Fibroblast of pulmonary artery (primary cell): ENCODE data around the gene RASL11A.
A peak's percentile ranks its signal among the peaks of the same experiment; 100 is the strongest.

Experiments
- DNase-seq: peaks from one replicate; pipeline ENCODE4 v3.0.0-alpha.2; 2010; ENCODE audit warnings: low read depth
- H3K4me3 ChIP-seq: replicated peaks from 2 replicates; pipeline ENCODE4 v1.5.1; 2011; ENCODE audit warnings: low read depth, mild to moderate bottlenecking, control low read depth, low read length, moderate library complexity
- TF ChIP-seq, protein P1 (sequence below): IDR thresholded peaks from 2 replicates; pipeline ENCODE4 v1.5.1; 2011; ENCODE audit warnings: mild to moderate bottlenecking, control low read depth, low read length, inconsistent platforms; ENCODE audit errors: missing control alignments

RASL11A gene

DNA sequence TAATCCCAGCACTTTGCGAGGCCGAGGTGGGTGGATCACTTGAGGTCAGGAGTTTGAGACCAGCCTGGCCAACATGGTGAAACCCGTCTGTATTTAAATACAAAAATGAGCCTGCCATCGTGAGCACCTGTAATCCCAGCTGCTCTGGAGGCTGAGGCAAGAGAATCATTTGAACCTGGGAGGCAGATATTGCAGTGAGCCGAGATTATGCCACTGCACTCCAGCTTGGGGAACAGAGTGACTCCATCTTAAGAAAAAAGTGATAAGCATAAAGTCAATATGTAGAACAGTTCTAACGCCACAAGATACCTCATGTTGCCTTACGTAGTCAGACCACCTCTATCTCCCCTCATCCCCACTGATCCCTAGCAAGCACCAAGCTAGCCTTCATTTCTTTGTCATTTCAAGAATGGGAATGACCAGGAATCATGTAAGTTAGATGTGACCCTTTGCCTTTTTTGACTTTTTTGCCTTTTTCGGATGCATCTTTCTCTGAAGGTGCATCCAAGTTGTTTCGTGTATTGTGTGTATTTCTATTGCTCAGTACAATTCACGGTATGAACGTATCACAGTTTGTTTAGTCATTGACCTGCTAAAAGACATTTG is 12.9 kb upstream of the RASL11A start:
- TF ChIP-seq, protein P1, sequence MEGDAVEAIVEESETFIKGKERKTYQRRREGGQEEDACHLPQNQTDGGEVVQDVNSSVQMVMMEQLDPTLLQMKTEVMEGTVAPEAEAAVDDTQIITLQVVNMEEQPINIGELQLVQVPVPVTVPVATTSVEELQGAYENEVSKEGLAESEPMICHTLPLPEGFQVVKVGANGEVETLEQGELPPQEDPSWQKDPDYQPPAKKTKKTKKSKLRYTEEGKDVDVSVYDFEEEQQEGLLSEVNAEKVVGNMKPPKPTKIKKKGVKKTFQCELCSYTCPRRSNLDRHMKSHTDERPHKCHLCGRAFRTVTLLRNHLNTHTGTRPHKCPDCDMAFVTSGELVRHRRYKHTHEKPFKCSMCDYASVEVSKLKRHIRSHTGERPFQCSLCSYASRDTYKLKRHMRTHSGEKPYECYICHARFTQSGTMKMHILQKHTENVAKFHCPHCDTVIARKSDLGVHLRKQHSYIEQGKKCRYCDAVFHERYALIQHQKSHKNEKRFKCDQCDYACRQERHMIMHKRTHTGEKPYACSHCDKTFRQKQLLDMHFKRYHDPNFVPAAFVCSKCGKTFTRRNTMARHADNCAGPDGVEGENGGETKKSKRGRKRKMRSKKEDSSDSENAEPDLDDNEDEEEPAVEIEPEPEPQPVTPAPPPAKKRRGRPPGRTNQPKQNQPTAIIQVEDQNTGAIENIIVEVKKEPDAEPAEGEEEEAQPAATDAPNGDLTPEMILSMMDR = no peak
- DNase-seq = no peak
- no peak overlapping the region for H3K4me3 ChIP-seq

DNA sequence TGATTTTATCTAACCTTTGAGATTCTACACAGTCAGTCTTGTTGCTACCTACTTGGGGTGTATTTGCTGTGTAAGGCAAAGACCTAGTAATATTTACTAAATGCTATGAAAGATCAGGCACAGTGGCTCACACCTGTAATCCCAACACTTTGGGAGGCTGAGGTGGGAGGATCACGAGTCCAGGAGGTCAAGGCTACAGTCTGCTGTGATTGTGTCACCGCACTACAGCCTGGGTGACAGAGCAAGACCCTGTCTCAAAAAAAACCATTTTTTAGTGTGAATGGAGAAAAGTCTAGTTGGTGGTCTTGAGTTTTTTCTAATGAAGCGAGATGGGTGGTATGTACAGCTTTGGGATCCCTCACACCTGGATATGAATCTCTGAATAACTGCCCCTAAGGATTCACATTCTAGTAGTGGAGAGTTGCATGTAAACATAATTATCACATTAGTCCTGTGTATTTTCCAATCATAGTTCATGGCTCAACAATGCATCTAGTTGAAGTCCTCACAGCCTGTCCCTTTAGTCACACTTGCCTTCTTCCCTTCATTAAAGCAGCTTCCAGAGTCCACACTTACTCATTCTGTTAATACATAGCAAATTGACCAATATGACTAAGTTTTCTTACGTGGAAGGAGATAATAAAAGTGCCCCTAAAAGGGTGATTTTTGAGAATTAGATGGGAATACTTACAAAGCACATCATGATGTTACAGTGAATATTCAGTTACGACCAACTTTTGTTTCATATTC is 11.8 kb upstream of the RASL11A start:
- TF ChIP-seq, protein P1 = no peak
- H3K4me3 ChIP-seq = no peak overlapping the region
- no peak for DNase-seq

DNA sequence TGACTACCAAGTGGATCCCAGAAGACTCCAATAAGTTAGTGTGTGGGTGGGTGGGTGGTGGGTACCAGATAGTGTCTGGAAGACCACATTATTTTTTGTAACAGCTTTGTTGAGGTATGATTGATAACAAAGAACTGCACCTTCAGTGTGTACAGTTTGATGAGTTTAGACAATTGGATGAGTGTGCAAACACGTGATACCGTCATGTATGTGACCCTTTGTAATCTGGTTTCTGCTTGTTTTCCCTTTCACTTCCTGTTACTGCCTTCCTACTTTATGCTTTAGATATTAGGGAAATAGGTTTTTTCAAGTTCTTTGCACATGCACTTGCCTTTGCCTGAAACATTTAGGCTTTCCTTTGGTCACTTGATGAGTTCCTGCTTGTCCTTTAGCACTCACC is 10.8 kb upstream of the RASL11A start:
- TF ChIP-seq, protein P1 = no peak
- H3K4me3 ChIP-seq = no peak overlapping the region
- DNase-seq = no peak

DNA sequence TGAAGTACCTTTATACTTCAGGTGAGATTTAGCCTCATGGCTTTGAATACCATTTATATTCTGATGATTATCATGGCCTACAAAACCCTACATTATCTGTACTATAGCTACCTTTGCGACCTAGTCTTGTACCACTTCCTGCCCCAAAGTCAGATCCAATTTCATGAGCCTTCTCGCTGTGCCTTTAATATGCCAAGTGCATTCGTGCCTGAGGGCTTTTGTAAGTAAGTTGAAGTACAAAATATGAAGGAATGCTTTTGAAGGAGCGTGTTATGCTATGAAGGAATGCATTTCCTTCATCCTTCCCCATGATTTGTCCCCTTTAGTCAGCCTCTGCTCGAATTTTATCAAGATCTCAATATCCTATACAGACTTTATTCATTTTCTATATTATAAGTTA is 9.2 kb upstream of the RASL11A start:
- DNase-seq = no peak
- TF ChIP-seq, protein P1 = no peak
- H3K4me3 ChIP-seq = no peak overlapping the region

DNA sequence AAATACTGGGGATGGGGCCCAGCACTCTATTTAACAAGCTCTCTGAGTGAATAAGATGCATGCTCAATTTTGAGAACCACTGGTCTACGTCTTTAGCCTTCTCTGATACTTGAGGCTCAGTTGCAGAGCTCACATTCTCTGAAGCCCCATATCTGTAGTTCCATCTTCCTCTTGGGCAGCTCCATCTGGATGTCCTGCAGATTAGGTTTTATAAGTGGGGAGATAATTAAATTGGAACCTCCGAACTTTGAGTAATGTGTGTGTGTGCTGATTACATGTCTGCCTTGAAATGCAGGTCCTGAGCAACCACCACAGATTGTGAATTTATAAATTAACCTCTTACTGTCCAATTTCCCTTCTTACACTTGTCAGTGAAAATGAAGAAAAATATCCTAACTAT is 7.2 kb upstream of the RASL11A start:
- no peak overlapping the region for H3K4me3 ChIP-seq
- TF ChIP-seq, protein P1 = no peak
- no peak for DNase-seq

DNA sequence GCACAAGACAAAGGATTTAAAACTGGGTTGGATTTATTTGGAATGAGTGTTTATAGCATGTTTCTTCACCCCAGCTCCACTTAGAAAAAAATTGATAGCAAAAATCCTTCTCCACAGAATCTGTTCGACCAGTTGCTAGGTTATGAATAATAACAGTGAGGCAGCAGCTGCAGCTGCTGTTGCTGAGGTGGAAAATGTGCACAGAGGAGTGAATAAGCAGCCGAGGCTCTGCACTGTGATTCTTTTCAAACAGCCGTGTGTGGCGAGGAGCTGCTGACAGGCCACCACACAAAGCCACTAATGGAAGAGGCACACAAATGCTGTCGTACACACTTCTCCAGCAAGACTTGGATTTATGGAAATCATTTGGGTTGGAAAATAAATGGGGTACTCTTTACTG is 6.4 kb upstream of the RASL11A start:
- H3K4me3 ChIP-seq = no peak overlapping the region
- peak; percentile 62 for DNase-seq
- TF ChIP-seq, protein P1 = no peak

DNA sequence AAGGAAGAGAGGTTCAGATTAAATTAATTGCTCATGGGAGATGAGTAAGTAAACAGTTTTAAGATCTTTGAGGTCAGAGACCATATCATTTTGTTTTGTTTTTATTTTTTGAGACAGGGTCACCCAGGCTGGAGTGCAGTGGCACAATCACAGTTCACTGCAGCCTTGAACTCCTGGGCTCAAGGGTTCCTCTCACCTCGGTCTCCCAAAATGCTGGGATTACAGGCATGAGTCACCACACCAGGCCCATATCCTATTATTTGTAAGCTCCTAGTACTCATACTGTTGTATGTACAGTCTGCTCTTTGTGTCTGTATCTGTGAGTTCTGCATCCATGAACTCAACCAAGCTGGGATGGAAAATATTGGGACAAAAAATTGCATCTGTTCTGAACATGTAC is 6.0 kb upstream of the RASL11A start:
- TF ChIP-seq, protein P1 = no peak
- DNase-seq = no peak
- H3K4me3 ChIP-seq = no peak overlapping the region
